Breast epithelium (tissue), 3 donors: Measurements from ENCODE around the gene GPR161.

Experiments used
- POLR2A ChIP-seq: fragments of 450-650 bp; IDR thresholded peaks from one replicate; pipeline ENCODE4 v1.6.1; 2016; ENCODE audit warnings: antibody characterized with exemption, mild to moderate bottlenecking, moderate library complexity
- POLR2AphosphoS5 ChIP-seq, 3 donors: sonication (generic); formaldehyde crosslinking; IDR thresholded peaks; one replicate each; pipeline ENCODE4 v1.6.1; 2017; ENCODE audit warnings: antibody characterized with exemption in 3 of 3
- TF ChIP-seq, protein P1 (sequence below), 3 donors: fragments of 450-650 bp; IDR thresholded peaks; one replicate each; pipeline ENCODE4 v1.5.1; 2016 to 2017; ENCODE audit warnings: antibody characterized with exemption in 3 of 3, mild to moderate bottlenecking in 3 of 3, moderate library complexity in 3 of 3

DNA sequence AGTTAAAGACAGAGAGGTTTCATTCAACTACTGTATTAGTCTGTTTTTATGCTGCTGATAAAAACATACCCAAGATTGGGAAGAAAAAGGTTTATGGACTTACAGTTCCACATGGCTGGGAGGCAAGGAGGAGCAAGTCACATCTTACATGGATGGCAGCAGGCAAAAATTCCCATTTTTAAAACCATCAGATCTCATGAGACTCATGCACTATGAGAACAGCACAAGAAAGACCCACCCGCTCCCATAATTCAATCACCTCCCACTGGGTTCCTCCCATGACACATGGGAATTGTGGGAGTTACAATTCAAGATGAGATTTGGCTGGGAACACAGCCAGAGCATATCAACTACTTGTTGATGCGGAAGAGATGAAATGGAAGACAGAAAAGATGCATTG is 9.2 kb downstream of the GPR161 start:
- TF ChIP-seq, protein P1, sequence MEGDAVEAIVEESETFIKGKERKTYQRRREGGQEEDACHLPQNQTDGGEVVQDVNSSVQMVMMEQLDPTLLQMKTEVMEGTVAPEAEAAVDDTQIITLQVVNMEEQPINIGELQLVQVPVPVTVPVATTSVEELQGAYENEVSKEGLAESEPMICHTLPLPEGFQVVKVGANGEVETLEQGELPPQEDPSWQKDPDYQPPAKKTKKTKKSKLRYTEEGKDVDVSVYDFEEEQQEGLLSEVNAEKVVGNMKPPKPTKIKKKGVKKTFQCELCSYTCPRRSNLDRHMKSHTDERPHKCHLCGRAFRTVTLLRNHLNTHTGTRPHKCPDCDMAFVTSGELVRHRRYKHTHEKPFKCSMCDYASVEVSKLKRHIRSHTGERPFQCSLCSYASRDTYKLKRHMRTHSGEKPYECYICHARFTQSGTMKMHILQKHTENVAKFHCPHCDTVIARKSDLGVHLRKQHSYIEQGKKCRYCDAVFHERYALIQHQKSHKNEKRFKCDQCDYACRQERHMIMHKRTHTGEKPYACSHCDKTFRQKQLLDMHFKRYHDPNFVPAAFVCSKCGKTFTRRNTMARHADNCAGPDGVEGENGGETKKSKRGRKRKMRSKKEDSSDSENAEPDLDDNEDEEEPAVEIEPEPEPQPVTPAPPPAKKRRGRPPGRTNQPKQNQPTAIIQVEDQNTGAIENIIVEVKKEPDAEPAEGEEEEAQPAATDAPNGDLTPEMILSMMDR (IDR thresholded peaks at IDR 0.05), result no peak
- TF ChIP-seq POLR2A (no peak), POLR2AphosphoS5 (IDR thresholded peaks at IDR 0.05) (no peak)
